ENCODE results near the gene COMMD1. TPM values are rescaled to one million over a fixed set of nuclear protein-coding genes. Genes with fewer than 3 reads are reported as not detected.
A peak's percentile ranks its signal among the peaks of the same experiment; 100 is the strongest.
"Not testable (repeated sequence)": the region's sequence is repeated elsewhere in the genome, so short reads cannot be mapped to it uniquely, and the experiment has no call there.

COMMD1 gene
- polyA plus RNA-seq, 3 donors from 2014 or later, result 69.3 to 82.1 (median 78.9) TPM

DNA sequence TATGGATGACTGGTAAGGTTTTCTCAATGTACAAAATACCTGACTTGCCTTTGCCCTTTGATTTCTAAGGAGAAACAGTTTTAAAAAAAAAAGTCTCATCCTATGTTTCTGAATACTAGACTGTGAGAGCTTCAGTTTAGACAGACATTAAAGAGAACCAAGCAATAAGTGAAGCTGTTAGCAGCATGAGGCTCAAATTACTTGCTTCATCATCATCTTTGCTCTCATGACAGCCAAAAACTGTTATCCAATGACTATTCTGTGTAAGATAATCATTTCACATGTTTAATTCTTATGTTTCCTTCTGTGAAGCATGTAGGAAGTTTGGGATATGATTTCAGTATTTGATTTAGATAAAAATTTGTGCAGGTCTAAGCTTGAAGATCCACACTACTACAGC lies 129.2 kb downstream of the COMMD1 start:
- Mint-ChIP-seq H3K4me1 (peaks cover 13 to 18% of the 10 kb centered on the region in 2 donors), H3K27ac (no peak overlapping the region)
- DNase-seq, result no peak

DNA sequence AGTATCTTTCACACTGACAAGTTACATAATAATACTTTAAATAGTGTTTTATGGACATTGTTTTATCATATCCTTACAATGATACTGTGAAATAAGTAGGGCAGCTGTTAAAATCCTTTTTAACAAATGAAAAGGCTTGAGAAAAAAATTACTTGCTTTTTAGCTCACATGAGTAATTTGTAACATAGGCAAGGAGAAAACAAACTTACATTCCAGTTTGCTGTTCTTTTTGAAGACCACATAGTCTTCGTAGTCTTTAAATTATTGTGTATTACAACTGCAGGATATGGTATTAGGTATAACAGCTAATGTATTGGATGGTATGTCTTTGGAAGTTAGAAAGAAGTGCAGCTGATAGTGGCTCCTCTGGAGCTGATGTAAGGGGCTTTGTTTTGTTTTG lies 130.8 kb downstream of the COMMD1 start:
- Mint-ChIP-seq H3K36me3 (peaks cover 0 to 4% (median 0%) of the 10 kb centered on the region in 3 donors), H3K27me3 (ENCODE audit: low read depth in 3 of 3) (no peaks in the 10 kb centered on the region), H3K4me3 (no peak overlapping the region), H3K9me3 (no peaks in the 10 kb centered on the region), H3K4me1 (peaks cover 25 to 27% of the 10 kb centered on the region in 2 donors), H3K27ac (peak overlapping the region in 1 of 6 donors; percentile 9)
- DNase-seq, result no peak

More for the DNA sequence above, 129.2 kb downstream of the COMMD1 start:
- Mint-ChIP-seq H3K9me3 (no peaks in the 10 kb centered on the region), H3K4me3 (no peak overlapping the region), H3K36me3 (peaks cover 0 to 4% (median 0%) of the 10 kb centered on the region in 3 donors), H3K27me3 (ENCODE audit: low read depth in 3 of 3) (no peaks in the 10 kb centered on the region)

DNA sequence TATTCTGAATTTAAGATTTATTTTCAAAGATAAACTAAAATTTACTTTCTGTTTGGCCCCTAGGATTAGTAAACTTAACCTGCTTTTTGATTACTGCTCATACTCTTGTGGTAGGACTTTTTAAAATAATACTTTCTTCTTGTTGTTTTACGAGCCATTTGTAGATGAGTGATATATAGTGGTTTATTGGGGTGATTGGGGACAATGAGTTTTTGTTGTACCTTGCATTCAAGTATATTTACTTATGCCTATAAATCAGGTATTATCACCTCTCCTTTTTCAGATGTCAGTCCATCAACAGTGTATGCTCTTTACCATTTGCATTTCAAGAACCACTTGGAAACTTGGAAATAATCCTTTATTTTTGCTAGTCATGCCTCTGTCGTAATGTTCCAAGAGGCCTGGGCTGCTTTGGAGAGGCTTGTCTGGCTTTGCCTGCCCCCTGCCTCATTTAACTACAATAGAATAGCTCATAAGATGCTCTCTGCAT lies 131.3 kb downstream of the COMMD1 start:
- Mint-ChIP-seq H3K4me3 (no peak overlapping the region), H3K36me3 (peaks cover 0 to 4% (median 0%) of the 10 kb centered on the region in 3 donors), H3K4me1 (peaks cover 31 to 33% of the 10 kb centered on the region in 2 donors), H3K27ac (peak overlapping the region in 1 of 6 donors; percentile 9), H3K9me3 (no peaks in the 10 kb centered on the region), H3K27me3 (ENCODE audit: low read depth in 3 of 3) (no peaks in the 10 kb centered on the region)
- DNase-seq, result no peak

DNA sequence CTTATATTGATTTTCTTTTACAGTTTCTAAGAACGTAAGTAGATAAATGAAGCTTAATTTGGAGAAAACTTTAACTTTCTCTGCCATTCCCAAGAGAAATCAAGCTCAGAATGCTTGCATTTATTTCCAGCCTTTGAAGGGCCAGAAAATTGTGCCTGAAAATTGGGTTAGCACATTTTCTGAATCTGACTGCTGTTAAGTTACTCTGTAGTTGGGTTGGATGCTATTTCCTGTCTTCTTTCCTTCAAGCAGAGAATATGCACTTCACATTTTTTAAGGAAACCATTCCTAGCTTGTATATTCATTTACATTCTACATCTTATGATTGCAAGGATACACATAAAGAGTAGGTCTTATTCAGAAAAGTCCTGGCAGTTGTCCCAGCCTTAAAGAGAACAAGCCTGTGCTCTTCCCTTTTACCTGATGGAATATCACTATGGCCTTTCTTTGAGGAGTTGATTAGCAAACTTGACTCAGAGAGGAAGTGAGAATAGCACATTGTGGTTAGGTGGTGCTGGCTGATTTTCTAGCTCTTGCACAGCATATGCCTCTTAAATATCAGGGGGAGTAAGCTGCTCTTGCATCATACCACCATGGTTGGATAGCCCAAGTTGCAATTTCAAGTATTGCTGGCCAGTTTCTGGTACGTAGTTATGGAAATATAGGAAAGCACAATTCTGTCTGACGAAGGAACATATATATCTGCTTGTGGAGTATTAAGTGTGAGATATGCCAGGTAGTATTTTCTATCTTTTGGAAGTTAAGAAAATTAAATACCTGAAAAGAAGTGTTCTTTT lies 133.7 kb downstream of the COMMD1 start:
- no peaks in the 10 kb centered on the region for H3K9me3 Mint-ChIP-seq

DNA sequence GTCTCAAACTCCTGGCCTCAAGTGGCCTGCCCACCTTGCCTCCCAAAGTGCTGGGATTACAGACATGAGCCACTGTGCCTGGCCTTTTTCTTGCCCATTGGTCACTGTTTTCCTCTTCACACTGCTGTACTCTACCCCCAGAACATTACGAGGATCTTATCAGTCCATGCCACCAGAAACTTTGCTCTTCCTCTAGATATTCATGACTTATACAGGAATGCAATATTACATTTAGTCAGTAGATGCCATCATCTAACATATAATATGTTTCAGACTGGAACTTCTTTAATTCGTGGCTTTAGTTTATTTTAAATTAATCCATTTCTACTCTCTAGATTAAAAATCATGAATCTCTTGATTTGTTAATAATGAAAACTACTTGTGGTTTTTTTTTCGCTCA lies 135.5 kb downstream of the COMMD1 start:
- peak overlapping the region in 5 of 6 donors; percentile 2 to 62 (median 28) for H3K27ac Mint-ChIP-seq
- peaks cover 0 to 6% (median 5%) of the 10 kb centered on the region in 3 donors for H3K36me3 Mint-ChIP-seq
- H3K27me3 Mint-ChIP-seq (ENCODE audit: low read depth in 3 of 3), result no peaks in the 10 kb centered on the region
- no peaks in the 10 kb centered on the region for H3K9me3 Mint-ChIP-seq
- no peak for DNase-seq
- H3K4me1 Mint-ChIP-seq, result peaks cover 33% of the 10 kb centered on the region in 2 donors
- peak overlapping the region in 1 of 5 donors; percentile 23 for H3K4me3 Mint-ChIP-seq

More for the DNA sequence above, 133.7 kb downstream of the COMMD1 start:
- peak overlapping the region in 4 of 5 donors; percentile 42 to 54 (median 52) for H3K4me3 Mint-ChIP-seq
- H3K27ac Mint-ChIP-seq, result peak overlapping the region; percentile 46 to 87 (median 68)
- H3K4me1 Mint-ChIP-seq, result peaks cover 33% of the 10 kb centered on the region in 2 donors
- H3K36me3 Mint-ChIP-seq, result peaks cover 0 to 6% (median 0%) of the 10 kb centered on the region in 3 donors
- DNase-seq, result peak; percentile 5 to 23 (median 5)
- H3K27me3 Mint-ChIP-seq (ENCODE audit: low read depth in 3 of 3), result no peaks in the 10 kb centered on the region

DNA sequence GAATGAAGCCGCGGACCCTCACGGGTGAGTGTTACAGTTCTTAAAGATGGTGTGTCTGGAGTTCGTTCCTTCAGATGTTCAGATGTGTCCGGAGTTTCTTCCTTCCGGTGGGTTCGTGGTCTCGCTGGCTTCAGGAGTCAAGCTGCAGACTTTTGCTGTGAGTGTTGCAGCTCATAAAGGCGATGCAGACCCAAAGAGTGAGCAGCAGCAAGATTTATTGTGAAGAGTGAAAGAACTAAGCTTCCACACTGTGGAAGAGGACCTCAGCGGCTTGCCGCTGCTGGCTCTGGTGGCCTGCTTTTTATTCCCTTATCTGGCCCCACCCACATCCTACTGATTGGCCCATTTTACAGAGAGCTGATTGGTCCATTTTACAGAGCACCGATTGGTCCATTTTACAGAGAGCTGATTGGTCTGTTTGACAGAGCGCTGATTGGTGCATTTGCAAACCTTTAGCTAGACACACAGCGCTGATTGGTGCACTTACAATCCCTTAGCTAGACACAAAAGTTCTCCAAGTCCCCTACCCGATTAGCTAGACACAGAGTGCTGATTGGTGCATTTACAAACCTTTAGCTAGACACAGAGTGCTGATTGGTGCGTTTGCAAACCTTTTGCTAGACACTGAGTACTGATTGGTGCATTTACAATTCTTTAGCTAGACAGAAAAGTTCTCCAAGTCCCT lies 136.4 kb downstream of the COMMD1 start:
- not testable (repeated sequence) for H3K9me3 Mint-ChIP-seq; DNase-seq; H3K27me3 Mint-ChIP-seq (ENCODE audit: low read depth in 3 of 3); H3K36me3 Mint-ChIP-seq
- Mint-ChIP-seq H3K27ac (peak overlapping the region in 5 of 6 donors; percentile 19 to 59 (median 44)), H3K4me1 (peaks cover 33% of the 10 kb centered on the region in 2 donors), H3K4me3 (peak overlapping the region; percentile 36 to 77 (median 51))

DNA sequence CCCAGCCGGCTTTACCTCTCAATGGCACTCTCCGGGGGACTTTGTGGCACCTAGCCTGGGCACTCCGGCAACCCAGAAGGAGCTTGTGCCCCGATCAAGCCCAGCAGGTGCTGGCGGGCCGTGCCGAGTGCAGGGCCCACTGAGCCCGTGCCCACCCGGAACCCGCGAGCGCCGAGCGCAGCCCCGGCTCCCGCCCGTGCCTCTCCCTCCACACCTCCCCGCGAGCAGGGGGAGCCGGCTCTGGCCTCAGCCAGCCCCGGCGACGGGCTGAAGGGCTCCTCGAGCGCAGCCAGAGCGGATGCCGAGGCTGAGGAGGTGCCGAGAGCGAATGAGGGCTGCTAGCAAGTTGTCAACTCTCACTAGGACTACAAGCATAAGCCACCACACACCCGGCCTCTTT lies 136.9 kb downstream of the COMMD1 start:
- Mint-ChIP-seq H3K27ac (no peak overlapping the region), H3K27me3 (ENCODE audit: low read depth in 3 of 3) (peaks cover 0 to 2% (median 0%) of the 10 kb centered on the region in 3 donors), H3K36me3 (peaks cover 0 to 6% (median 5%) of the 10 kb centered on the region in 3 donors), H3K9me3 (no peaks in the 10 kb centered on the region), H3K4me3 (no peak overlapping the region), H3K4me1 (peaks cover 32 to 33% of the 10 kb centered on the region in 2 donors)
- DNase-seq, result no peak

DNA sequence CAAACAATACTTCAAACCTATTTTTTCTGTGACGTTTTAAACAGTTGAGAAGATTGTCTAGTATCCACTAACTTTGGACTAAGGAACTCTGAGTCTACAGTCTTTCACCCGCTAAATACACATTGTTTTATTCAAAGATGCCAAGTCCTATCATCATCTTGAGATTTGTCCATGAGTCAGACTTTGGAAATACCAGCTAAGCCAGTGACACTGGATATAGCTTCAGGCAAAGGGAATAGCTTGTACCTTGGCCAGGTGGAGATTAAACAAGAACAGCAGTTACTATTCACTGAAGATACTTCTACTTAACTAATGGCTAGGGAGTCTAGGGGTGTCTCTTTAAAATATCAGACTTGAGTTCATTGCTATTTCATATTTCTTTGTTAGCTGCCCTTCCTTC lies 137.5 kb downstream of the COMMD1 start:
- peaks cover 28 to 33% of the 10 kb centered on the region in 2 donors for H3K4me1 Mint-ChIP-seq
- H3K4me3 Mint-ChIP-seq, result no peak overlapping the region
- peaks cover 0 to 6% (median 5%) of the 10 kb centered on the region in 3 donors for H3K36me3 Mint-ChIP-seq
- no peaks in the 10 kb centered on the region for H3K9me3 Mint-ChIP-seq
- DNase-seq, result no peak
- no peak overlapping the region for H3K27ac Mint-ChIP-seq
- peaks cover 0 to 2% (median 0%) of the 10 kb centered on the region in 3 donors for H3K27me3 Mint-ChIP-seq (ENCODE audit: low read depth in 3 of 3)

DNA sequence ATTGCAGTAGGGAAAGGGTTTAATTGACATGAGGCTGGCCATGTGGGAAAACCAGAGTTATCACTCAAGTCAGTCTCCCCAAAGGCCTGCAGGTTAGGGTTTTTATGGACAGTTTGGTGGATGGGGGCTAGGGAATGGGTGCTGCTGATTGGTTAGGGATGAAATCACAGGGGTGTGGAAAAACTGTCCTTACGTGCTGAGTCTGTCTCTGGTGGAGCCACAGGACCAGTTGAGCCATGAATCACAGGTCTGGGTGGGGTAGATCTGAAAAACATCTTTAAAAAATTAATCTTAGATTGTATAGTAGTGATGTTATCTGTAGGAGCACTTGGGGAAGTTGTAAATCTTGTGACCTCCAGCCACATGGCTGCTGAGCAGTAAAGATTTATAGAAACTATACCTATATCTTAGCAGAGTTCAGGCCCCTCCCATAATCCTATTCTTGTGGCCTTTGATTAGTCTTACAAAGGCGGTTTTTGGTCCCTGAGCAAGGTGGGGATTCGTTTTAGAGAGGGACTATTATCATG lies 139.6 kb downstream of the COMMD1 start:
- Mint-ChIP-seq H3K4me3 (no peak overlapping the region), H3K27me3 (ENCODE audit: low read depth in 3 of 3) (peaks cover 0 to 2% (median 0%) of the 10 kb centered on the region in 3 donors), H3K36me3 (peaks cover 0 to 6% (median 5%) of the 10 kb centered on the region in 3 donors), H3K9me3 (no peaks in the 10 kb centered on the region), H3K27ac (no peak overlapping the region), H3K4me1 (peaks cover 11 to 16% of the 10 kb centered on the region in 2 donors)
- no peak for DNase-seq

DNA sequence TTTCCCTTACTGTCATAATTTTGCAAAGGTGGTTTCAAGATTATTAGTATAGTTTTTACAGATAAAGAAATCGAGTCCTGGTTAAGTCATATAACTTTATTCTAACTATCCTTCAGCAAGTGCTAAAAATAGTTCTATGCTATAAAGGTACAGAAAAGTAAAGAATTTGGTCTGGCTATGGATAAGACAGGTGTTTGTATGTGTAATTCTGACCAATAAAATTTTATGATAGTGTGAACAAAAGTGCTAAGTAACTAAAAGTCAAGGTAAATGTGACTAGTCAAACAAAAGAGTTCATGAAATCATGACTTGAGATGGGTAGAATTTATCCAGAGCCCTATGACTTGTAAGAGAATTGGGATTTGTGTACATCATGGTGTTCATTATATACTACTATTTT lies 140.7 kb downstream of the COMMD1 start:
- no peak for DNase-seq
- peaks cover 0 to 6% (median 5%) of the 10 kb centered on the region in 3 donors for H3K36me3 Mint-ChIP-seq
- H3K27ac Mint-ChIP-seq, result no peak overlapping the region
- H3K4me1 Mint-ChIP-seq, result peaks cover 8% of the 10 kb centered on the region in 2 donors
- H3K27me3 Mint-ChIP-seq (ENCODE audit: low read depth in 3 of 3), result peaks cover 0 to 2% (median 0%) of the 10 kb centered on the region in 3 donors
- no peaks in the 10 kb centered on the region for H3K9me3 Mint-ChIP-seq
- H3K4me3 Mint-ChIP-seq, result no peak overlapping the region

DNA sequence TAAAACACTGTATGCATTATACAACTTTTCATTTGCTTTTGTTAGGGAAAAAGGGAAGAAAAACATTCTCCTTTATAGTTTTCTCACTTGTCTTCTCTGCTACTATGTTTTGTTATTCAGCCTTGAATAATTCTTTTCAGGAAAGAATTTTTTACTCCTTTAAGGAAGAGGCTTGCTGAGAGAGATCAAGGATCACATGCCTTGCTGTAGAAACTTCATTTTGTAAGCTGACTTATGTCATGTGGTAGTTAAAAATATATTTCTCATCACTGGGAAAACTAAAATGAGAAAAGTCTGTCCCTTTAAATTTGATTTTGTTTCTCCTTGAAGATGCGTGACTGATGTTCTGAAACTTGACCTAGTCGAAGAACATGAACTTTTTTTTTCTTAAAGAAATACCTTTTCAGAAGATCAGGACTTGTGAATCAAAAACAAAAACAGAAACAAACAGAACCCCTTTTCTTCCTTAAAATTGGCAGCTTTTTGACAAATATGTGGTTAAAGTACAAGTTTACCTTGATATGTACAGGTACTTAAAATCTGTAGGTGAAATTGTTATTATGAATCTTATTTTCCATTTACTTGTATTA lies 145.1 kb downstream of the COMMD1 start:
- H3K4me3 Mint-ChIP-seq, result no peak overlapping the region
- H3K4me1 Mint-ChIP-seq, result peaks cover 0 to 18% of the 10 kb centered on the region in 2 donors

DNA sequence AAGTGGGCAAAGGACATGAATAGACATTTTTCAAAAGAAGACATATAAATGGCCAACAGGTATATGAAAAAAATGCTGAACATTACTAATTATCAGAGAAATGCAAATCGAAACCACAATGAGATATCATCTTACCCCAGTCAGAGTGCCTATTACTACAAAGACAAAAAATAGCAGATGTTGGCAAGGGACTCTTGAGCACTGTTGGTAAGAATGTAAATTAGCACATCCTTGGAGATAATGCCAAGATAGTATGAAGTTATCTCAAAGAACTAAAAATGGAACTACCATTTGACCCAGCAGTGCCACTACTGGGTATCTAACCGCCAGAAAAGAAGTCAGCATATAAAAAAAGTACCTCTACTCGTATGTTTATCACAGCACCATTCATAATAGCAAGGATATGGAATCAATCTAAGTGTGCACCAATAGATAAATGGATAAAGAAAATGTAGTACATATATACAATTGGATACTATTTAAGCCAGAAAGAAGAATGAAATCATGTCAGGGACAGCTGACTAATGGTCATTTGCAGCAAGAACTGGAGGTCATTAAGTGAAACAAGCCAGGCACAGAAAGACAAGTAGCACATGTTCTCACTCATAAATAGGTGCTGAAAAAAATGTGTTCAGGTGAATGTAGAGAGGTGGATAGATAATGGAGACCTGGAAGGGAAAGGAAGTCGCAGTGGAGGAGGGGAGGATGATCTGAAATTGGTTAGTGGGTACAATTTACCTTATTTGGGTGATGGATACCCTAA lies 148.7 kb downstream of the COMMD1 start:
- no peak for DNase-seq
- Mint-ChIP-seq H3K27me3 (ENCODE audit: low read depth in 3 of 3) (peaks cover 0 to 2% (median 0%) of the 10 kb centered on the region in 3 donors), H3K36me3 (peaks cover 0 to 9% (median 0%) of the 10 kb centered on the region in 3 donors)

More for the DNA sequence above, 145.1 kb downstream of the COMMD1 start:
- no peak for DNase-seq
- H3K27me3 Mint-ChIP-seq (ENCODE audit: low read depth in 3 of 3), result peaks cover 0 to 3% (median 0%) of the 10 kb centered on the region in 3 donors
- H3K36me3 Mint-ChIP-seq, result peaks cover 0 to 9% (median 0%) of the 10 kb centered on the region in 3 donors
- H3K27ac Mint-ChIP-seq, result no peak overlapping the region
- H3K9me3 Mint-ChIP-seq, result no peaks in the 10 kb centered on the region

More for the DNA sequence above, 148.7 kb downstream of the COMMD1 start:
- H3K9me3 Mint-ChIP-seq, result no peaks in the 10 kb centered on the region
- H3K4me1 Mint-ChIP-seq, result peaks cover 0 to 18% of the 10 kb centered on the region in 2 donors
- no peak overlapping the region for H3K27ac Mint-ChIP-seq
- H3K4me3 Mint-ChIP-seq, result no peak overlapping the region
